ENCODE data around the gene GOLGA6L9.
"Not testable (repeated sequence)": the region's sequence is repeated elsewhere in the genome, so short reads cannot be mapped to it uniquely, and the experiment has no call there.

The GOLGA6L9 gene

GRCh38 chr15:82472269-82472982, 42.8 kb downstream of the GOLGA6L9 start:
- DNase-seq: not testable (repeated sequence)

- not testable (repeated sequence) for DNase-seq
Measured at GRCh38 chr15:82474596-82475325, 45.1 kb downstream of the GOLGA6L9 start.

GRCh38 chr15:82475345-82475967, 45.8 kb downstream of the GOLGA6L9 start:
- not testable (repeated sequence) for DNase-seq

GRCh38 chr15:82476697-82477342, 47.2 kb downstream of the GOLGA6L9 start:
- not testable (repeated sequence) for DNase-seq

GRCh38 chr15:82477343-82478057, 47.9 kb downstream of the GOLGA6L9 start:
- not testable (repeated sequence) for DNase-seq
